GM12874 (cell line): Measurements from ENCODE around the gene FSTL1.

Source experiments
- TF ChIP-seq, protein P1 (sequence below): IDR thresholded peaks from 2 replicates; pipeline ENCODE4 v1.5.1; 2011; ENCODE audit warnings: low read depth, mild to moderate bottlenecking, control low read depth, low read length, moderate library complexity; ENCODE audit not compliant: insufficient read depth

The FSTL1 gene

DNA sequence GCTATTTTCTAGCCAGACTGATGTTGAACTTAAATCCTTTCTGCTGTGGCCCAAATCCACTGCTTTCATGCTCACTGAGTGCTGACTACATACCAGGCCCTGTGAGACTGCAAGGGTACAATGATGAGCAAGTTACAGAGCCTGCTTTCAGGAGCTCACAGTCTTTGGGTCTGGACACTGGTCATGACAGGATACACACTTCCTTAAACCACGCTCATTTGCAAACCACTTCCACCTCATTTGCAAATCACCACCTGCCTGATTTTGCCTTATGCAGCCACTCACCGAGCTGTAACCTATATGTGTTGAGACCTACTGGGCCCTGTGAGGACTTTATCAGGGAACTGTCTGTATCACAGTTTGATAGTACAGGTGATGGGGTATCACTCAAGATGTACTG is 51.4 kb downstream of the FSTL1 start:
- TF ChIP-seq, protein P1, sequence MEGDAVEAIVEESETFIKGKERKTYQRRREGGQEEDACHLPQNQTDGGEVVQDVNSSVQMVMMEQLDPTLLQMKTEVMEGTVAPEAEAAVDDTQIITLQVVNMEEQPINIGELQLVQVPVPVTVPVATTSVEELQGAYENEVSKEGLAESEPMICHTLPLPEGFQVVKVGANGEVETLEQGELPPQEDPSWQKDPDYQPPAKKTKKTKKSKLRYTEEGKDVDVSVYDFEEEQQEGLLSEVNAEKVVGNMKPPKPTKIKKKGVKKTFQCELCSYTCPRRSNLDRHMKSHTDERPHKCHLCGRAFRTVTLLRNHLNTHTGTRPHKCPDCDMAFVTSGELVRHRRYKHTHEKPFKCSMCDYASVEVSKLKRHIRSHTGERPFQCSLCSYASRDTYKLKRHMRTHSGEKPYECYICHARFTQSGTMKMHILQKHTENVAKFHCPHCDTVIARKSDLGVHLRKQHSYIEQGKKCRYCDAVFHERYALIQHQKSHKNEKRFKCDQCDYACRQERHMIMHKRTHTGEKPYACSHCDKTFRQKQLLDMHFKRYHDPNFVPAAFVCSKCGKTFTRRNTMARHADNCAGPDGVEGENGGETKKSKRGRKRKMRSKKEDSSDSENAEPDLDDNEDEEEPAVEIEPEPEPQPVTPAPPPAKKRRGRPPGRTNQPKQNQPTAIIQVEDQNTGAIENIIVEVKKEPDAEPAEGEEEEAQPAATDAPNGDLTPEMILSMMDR = no peak

DNA sequence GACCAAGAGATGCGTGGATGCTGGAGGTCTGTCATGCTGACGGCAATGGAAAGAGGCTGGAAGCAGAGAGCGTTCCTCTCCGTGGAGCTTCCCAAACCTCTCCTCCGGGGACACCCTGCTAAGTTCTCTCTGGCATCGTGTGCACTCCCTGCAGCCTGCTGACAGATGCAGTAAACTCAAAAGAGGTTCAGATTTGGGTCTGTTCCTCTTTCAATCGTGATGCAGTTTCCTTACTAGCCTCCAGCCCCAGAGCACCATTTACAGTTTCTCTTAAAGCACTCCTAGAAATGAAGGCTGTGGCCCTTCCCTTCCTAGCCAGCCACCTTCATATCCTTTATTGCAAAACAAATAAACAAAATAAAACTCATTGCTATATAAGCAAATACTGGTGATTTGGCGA is 54.3 kb downstream of the FSTL1 start:
- TF ChIP-seq, protein P1 = no peak

DNA sequence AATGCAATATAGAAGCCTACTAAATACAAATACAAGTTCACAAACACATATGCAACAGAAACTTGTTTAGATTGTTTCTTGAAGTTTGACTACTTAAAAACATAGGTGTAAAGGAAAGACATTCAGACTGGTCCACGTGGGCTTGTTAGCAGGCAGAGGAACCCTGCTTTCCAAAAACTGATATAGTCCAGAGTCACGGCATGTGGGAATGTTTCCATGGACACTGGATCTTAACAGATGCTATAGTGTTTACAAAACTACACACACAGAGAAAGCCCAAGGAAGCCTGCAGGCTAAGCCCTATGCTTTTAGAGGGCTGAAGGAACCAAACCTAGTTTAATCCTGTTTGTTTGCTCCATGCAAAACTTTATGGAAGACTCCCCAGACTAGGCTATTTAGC is 56.4 kb downstream of the FSTL1 start:
- TF ChIP-seq, protein P1 = no peak

DNA sequence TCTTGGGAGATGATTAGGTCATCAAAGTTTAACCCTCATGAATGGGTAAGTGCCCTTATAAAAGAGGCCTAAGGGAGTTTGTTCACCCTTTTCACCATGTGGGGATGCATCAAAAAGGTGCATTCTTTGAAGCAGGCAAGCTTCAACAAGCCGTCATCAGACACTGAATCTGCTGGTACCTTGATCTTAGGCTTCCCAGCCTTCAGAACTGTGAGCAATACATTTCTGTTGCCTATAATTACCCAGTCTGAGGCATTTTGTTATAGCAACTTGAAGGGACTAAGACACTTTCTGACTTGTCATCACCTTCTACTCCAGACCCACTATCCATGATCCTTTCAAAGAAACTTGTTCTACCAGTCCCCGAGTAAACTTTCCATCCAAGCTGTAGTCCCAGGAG is 57.0 kb downstream of the FSTL1 start:
- TF ChIP-seq, protein P1 = no peak

DNA sequence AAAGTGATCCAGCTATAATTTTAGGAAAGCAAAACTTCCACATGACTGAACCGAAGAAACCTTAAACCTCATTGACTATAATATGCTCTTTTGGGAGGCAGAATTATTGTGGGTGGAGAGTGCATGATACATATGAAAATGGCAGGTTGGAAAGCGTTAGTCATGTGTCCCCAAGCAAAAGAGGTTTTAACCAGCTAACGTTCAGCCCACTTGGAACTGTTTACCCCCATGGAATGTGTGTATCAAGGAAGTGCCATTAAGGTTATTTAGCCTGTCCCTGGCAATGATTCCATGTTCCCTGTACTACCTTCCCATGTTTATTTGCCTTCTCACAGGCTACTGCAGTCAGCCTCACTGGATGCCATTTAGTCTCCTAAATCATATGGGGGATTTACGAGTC is 57.5 kb downstream of the FSTL1 start:
- TF ChIP-seq, protein P1 = no peak

DNA sequence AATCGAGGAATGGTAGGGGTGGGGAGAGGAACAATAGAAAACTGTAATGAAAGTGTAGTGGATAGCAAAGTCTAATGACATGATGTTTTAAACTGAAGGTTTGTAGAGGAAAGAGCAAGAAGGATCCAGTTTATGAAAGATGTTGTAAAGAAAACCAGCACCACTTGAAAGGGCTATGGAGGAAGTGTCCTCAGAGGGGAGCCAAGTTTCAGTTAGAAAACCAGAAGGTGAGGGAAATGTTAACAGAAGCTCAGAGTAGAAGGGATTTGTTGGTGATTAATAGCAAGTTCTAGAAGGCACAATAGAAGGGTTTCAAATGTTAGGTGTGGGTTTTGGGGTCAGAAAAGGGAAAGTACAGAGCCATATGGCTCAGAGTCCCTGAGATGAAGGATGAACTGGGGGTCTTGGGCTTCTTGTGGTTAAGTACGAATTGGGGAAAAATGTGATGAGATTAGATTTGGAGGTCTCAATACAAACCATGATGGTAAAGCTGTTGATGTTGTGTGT is 67.8 kb downstream of the FSTL1 start:
- TF ChIP-seq, protein P1 = no peak

DNA sequence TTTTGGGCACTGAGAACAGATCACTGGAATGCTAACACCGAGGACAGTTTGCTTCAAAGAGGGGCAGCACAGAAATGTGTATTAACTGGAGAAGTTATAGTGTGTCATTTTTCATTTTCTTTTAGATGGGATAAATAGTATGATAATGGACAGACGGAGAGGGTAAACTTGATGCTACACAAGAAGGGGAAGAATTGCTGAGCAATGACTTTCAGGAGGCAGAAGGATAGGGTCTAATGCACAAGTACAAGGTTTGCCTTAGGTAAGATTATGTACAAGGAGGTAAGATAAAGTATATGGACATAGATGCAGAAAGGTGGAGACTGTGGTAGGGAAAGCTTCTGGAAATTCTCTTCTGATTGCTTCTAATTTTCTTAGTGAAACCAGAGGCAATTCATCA is 69.3 kb downstream of the FSTL1 start:
- TF ChIP-seq, protein P1 = no peak
